ENCODE measurements around the gene TSPAN31.

DNA sequence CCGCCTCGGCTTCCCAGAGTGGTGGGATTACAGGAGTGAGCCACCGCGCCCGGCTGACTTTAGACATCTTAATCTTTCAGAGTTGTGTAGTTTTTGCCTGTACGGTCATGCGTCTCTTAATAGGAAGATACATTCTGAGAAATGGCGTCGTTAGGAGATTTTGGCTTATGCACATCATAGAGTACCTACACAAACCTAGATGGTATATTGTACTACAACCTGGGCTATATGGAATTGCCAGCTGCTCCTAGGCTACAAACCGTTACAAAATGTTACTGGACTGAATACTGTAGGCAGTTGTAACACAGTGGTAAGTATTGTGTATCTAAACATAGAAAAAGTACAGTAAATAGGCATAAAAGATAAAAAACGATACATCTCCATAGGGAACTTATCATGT, 39.0 kb downstream of the TSPAN31 start:
- TF ChIP-seq, protein P1, sequence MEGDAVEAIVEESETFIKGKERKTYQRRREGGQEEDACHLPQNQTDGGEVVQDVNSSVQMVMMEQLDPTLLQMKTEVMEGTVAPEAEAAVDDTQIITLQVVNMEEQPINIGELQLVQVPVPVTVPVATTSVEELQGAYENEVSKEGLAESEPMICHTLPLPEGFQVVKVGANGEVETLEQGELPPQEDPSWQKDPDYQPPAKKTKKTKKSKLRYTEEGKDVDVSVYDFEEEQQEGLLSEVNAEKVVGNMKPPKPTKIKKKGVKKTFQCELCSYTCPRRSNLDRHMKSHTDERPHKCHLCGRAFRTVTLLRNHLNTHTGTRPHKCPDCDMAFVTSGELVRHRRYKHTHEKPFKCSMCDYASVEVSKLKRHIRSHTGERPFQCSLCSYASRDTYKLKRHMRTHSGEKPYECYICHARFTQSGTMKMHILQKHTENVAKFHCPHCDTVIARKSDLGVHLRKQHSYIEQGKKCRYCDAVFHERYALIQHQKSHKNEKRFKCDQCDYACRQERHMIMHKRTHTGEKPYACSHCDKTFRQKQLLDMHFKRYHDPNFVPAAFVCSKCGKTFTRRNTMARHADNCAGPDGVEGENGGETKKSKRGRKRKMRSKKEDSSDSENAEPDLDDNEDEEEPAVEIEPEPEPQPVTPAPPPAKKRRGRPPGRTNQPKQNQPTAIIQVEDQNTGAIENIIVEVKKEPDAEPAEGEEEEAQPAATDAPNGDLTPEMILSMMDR (IDR thresholded peaks at IDR 0.05) = no peak
- no peak for TF ChIP-seq EZH2 (IDR thresholded peaks at IDR 0.05)

All from neural progenitor cell (in vitro differentiated cells).